ENCODE results near the gene SRP72. TPM values are rescaled to one million over a fixed set of nuclear protein-coding genes. Genes with fewer than 3 reads are reported as not detected.

SRP72 gene
- total RNA-seq, 1 experiment from 2014 or later, result 138 TPM

- TF ChIP-seq ZNF281 (CRISPR knock-in tag; IDR thresholded peaks at IDR 0.05) (no peak), USF2 (CRISPR knock-in tag; IDR thresholded peaks at IDR 0.05) (peak; percentile 54), HMGXB4 (CRISPR knock-in tag; IDR thresholded peaks at IDR 0.05) (peak; percentile 60; the same call in 1 of the 2 replicates), ZNF416 (CRISPR knock-in tag; IDR thresholded peaks at IDR 0.05) (no peak), TEAD1 (CRISPR knock-in tag; IDR thresholded peaks at IDR 0.05) (no peak; the same call in 1 of the 2 replicates), USF1 (CRISPR knock-in tag; IDR thresholded peaks at IDR 0.05) (0 out of 2 replicates have a peak, but pooled peaks have one; percentile 17), E2F1 (CRISPR knock-in tag; IDR thresholded peaks at IDR 0.05) (no peak; the same call in none of the 2 replicates), SP1 (CRISPR knock-in tag; conservative IDR thresholded peaks at IDR 0.05) (peak; percentile 83), OVOL2 (CRISPR knock-in tag; IDR thresholded peaks at IDR 0.05; ENCODE audit: borderline replicate concordance) (no peak), ETV6 (CRISPR knock-in tag; IDR thresholded peaks at IDR 0.05) (peak; percentile 32; the same call in 1 of the 2 replicates), E2F5 (CRISPR knock-in tag; IDR thresholded peaks at IDR 0.05) (no peak; the same call in 1 of the 2 replicates), NFYB (CRISPR knock-in tag; conservative IDR thresholded peaks at IDR 0.05; ENCODE audit: low read depth) (peak; percentile 43), ATF3 (CRISPR knock-in tag; conservative IDR thresholded peaks at IDR 0.05) (no peak), RORB (CRISPR knock-in tag; IDR thresholded peaks at IDR 0.05) (no peak), ARID4B (CRISPR knock-in tag; IDR thresholded peaks at IDR 0.05; ENCODE audit: borderline replicate concordance) (peak; percentile 59; the same call in 1 of the 2 replicates), RELA (CRISPR knock-in tag; IDR thresholded peaks at IDR 0.05; ENCODE audit: borderline replicate concordance) (no peak), ESRRA (CRISPR knock-in tag; IDR thresholded peaks at IDR 0.05; ENCODE audit: borderline replicate concordance) (no peak), CBFB (CRISPR knock-in tag; IDR thresholded peaks at IDR 0.05; ENCODE audit: low read depth) (peak; percentile 33; the same call in 1 of the 2 replicates), SMAD4 (CRISPR knock-in tag; IDR thresholded peaks at IDR 0.05) (no peak), NR2C2 (CRISPR knock-in tag; IDR thresholded peaks at IDR 0.05) (no peak), NR1H2 (CRISPR knock-in tag; IDR thresholded peaks at IDR 0.05) (no peak), ATF6 (CRISPR knock-in tag; IDR thresholded peaks at IDR 0.05) (no peak)
Measured at GRCh38 chr4:56435140-56435926, 32.1 kb upstream of the SRP72 start, which contains the start of gene PPAT (continued).

Measured in WTC11 (cell line).